Gastroesophageal sphincter (tissue), 4 donors: Measurements from ENCODE around the gene PCGF5. TPM values are rescaled to one million over a fixed set of nuclear protein-coding genes. Genes with fewer than 3 reads are reported as not detected.

ENCODE experiments used
- ATAC-seq: fragments of 150-250 bp; one replicate; pipeline ENCODE4 v1.9.1; 2016; ENCODE audit warnings: mild to moderate bottlenecking, moderate library complexity
- H3K27ac ChIP-seq, 4 donors: fragments of 200-600 bp; sonication (generic) in 3 of 4; 1 replicate in 3 of 4; 2 replicates in 1 of 4; pipeline ENCODE4 v1.5.1; 2016 to 2019
- H3K27me3 ChIP-seq: fragments of 200-600 bp; sonication (generic); one replicate; pipeline ENCODE4 v1.5.1; 2019
- H3K36me3 ChIP-seq, 2 donors: fragments of 200-600 bp; sonication (generic); one replicate each; pipeline ENCODE4 v1.5.1; 2019; ENCODE audit warnings: control low read depth in 1 of 2
- H3K4me1 ChIP-seq, 3 donors: fragments of 200-600 bp; sonication (generic); 1 replicate in 2 of 3; 2 replicates in 1 of 3; pipeline ENCODE4 v1.5.1; 2016 to 2019; ENCODE audit warnings: control low read depth in 2 of 3
- H3K4me3 ChIP-seq, 2 donors: fragments of 200-600 bp; sonication (generic); one replicate each; pipeline ENCODE4 v1.5.1; 2019; ENCODE audit warnings: mild to moderate bottlenecking in 1 of 2, moderate library complexity in 1 of 2
- H3K9me3 ChIP-seq, 3 donors: fragments of 200-600 bp; sonication (generic); one replicate each; pipeline ENCODE4 v1.5.1; 2017 to 2019; ENCODE audit warnings: control low read depth in 2 of 3
- EP300 ChIP-seq: sonication (generic); formaldehyde crosslinking; IDR thresholded peaks from one replicate; pipeline ENCODE4 v1.6.1; 2017; ENCODE audit warnings: antibody characterized with exemption, mild to moderate bottlenecking
- POLR2A ChIP-seq, 2 donors: fragments of 450-650 bp; IDR thresholded peaks; one replicate each; pipeline ENCODE4 v1.6.1; 2017; ENCODE audit warnings: antibody characterized with exemption in 2 of 2, mild to moderate bottlenecking in 2 of 2, moderate library complexity in 1 of 2
- POLR2AphosphoS5 ChIP-seq: sonication (generic); formaldehyde crosslinking; IDR thresholded peaks from one replicate; pipeline ENCODE4 v1.6.1; 2017; ENCODE audit warnings: antibody characterized with exemption
- WGBS, 2 donors: methylation state at CpG; one replicate each; pipeline ENCODE4 v1.1.5; 2018; ENCODE audit warnings: low coverage in 1 of 2; 5-methylcytosine and 5-hydroxymethylcytosine counted together
- total RNA-seq, 4 donors: library from RNA; depleted of rRNA; stranded (reverse); fragments of >200 nt; gene quantifications; one replicate each; pipeline ENCODE4 v1.1.0, GENCODE V29; 2016
- TF ChIP-seq, protein P1 (sequence below), 4 experiments: fragments of 200-600 bp in 2 of 4; fragments of 450-650 bp in 2 of 4; sonication (generic) in 1 of 4; IDR thresholded peaks; one replicate each; pipeline ENCODE4 v1.5.1; 2017 to 2019; ENCODE audit warnings: antibody characterized with exemption in 4 of 4, mild to moderate bottlenecking in 2 of 4, moderate library complexity in 2 of 4

PCGF5 gene
- total RNA-seq, 4 donors from 2014 or later = 51.5 to 81.6 (median 66.1) TPM

DNA sequence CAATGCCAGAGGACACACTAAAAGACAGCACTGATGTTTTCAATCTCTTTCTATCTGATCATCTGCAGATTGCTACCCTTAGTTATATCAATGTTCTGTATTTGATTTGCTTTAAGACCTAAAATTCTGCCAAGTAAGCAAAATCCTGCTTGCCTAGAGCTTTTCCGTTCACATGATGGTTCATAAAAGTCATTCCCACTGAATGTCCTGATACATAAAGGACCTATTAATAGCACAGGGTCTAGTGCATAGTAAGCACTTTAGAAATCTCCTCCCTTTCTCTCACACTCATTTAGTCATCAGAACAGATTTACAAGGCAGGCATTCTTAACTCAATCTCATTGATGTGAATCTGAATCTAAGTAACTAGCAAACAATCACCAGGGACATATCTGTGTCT is 68.8 kb downstream of the PCGF5 start:
- H3K36me3 ChIP-seq = no peaks in the 10 kb centered on the region
- no peak for ATAC-seq
- no peak overlapping the region for H3K4me3 ChIP-seq
- no peak overlapping the region for H3K27ac ChIP-seq
- peaks cover 0 to 26% (median 0%) of the 10 kb centered on the region in 3 donors for H3K4me1 ChIP-seq
- TF ChIP-seq EP300 (no peak), POLR2AphosphoS5 (no peak), POLR2A (IDR thresholded peaks at IDR 0.05) (no peak)
- TF ChIP-seq, protein P1, sequence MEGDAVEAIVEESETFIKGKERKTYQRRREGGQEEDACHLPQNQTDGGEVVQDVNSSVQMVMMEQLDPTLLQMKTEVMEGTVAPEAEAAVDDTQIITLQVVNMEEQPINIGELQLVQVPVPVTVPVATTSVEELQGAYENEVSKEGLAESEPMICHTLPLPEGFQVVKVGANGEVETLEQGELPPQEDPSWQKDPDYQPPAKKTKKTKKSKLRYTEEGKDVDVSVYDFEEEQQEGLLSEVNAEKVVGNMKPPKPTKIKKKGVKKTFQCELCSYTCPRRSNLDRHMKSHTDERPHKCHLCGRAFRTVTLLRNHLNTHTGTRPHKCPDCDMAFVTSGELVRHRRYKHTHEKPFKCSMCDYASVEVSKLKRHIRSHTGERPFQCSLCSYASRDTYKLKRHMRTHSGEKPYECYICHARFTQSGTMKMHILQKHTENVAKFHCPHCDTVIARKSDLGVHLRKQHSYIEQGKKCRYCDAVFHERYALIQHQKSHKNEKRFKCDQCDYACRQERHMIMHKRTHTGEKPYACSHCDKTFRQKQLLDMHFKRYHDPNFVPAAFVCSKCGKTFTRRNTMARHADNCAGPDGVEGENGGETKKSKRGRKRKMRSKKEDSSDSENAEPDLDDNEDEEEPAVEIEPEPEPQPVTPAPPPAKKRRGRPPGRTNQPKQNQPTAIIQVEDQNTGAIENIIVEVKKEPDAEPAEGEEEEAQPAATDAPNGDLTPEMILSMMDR (IDR thresholded peaks at IDR 0.05) = no peak
- H3K27me3 ChIP-seq = peaks cover 8% of the 10 kb centered on the region
- 64 to 69% methylated on average over 1 of the region's 1 CpG for WGBS, 2 donors
- H3K9me3 ChIP-seq = no peaks in the 10 kb centered on the region

DNA sequence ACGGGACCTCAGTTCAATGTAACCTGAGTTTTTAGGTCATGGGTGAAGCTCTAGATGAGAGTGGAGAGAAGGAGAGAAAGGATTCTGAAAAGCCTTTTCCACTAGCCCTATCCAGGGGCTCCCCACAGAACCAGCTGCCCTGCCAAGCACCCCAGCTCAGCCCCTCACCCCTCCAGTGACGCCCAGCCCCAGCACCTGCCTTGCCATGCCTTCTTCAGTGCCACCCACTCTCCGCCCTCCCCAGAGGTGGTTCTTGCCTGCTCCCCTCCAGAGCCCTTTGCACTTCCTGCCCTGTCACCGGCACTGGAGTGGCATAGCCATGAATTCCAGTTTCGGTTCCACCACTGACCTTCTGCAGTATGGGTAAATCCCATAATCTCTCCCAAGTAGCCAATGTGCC is 70.1 kb downstream of the PCGF5 start:
- WGBS, 2 donors = 82 to 100% methylated on average over 1 to 2 of the region's 5 CpGs
- peaks cover 0 to 13% (median 0%) of the 10 kb centered on the region in 3 donors for H3K4me1 ChIP-seq
- no peak for ATAC-seq
- peaks cover 8% of the 10 kb centered on the region for H3K27me3 ChIP-seq
- H3K9me3 ChIP-seq = no peaks in the 10 kb centered on the region
- no peak overlapping the region for H3K4me3 ChIP-seq
- no peak overlapping the region for H3K27ac ChIP-seq
- no peak for TF ChIP-seq EP300
- no peak for TF ChIP-seq POLR2AphosphoS5
- TF ChIP-seq POLR2A (IDR thresholded peaks at IDR 0.05) = no peak
- TF ChIP-seq, protein P1 (IDR thresholded peaks at IDR 0.05) = no peak
- no peaks in the 10 kb centered on the region for H3K36me3 ChIP-seq

DNA sequence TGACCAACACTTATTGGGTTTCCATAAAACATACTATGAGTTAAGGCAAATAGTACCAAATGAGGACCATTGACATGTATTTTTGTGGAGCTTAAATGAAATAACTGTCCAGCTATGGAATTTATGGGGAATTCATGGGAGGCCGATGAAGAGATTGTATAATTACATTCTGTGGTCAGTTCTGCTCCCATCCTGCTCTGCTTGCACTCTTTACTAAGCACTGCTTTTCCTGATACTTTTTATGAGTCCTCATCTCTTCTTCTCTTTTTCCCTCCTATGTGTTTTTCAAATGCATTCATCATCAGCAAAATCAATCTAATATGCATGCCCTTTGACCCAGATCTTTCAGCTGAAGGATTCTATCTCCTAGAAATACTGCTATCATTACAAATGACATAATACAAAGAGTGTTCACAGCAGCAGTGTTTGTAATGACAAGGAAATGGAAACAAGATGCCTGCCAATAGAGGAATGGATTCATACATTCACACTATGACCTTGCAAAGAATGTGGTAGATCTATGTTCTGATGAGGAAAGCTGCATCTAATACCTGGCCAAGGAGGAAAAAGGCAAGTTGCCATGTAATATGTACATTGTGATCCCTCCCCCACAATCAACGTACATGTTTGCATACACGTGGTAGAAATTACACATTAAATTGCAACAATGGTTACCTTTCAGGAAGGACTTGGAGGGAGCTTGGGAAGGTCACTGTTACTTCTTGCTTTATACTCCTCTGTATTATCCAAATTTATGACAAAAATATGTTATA is 73.9 kb downstream of the PCGF5 start:
- WGBS, 2 donors = 73 to 74% methylated on average over 3 of the region's 3 CpGs
- Histone ChIP-seq H3K4me3 (no peak overlapping the region), H3K27me3 (peaks cover 8% of the 10 kb centered on the region), H3K4me1 (peaks cover 0 to 14% (median 0%) of the 10 kb centered on the region in 3 donors), H3K27ac (no peak overlapping the region), H3K36me3 (no peaks in the 10 kb centered on the region), H3K9me3 (no peaks in the 10 kb centered on the region)
- TF ChIP-seq, protein P1 (IDR thresholded peaks at IDR 0.05) = no peak
- no peak for TF ChIP-seq EP300
- no peak for TF ChIP-seq POLR2A (IDR thresholded peaks at IDR 0.05)
- TF ChIP-seq POLR2AphosphoS5 = no peak
- no peak for ATAC-seq

DNA sequence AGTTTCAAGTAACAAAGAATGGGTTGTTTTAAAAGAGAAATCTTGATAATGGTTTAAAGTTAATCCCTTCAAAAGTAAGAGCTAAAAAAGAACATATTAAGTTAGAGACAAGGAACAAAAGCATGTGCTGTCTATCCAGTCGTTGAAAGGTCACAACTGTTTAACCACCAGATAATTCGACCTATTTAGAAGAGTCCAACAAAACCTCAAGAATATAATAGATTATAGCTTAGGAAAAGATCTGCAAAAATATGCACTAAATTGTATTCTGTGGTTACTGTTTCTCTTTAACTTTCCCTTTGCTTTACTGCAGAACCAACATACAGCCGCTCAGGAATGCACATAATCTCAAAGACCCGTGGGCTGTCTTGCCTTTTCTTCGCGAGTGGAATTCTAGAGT is 74.9 kb downstream of the PCGF5 start:
- 52 to 68% methylated on average over 6 of the region's 6 CpGs for WGBS, 2 donors

More for the DNA sequence above, 74.9 kb downstream of the PCGF5 start:
- H3K27ac ChIP-seq = no peak overlapping the region
- H3K9me3 ChIP-seq = no peaks in the 10 kb centered on the region
- H3K36me3 ChIP-seq = no peaks in the 10 kb centered on the region
- TF ChIP-seq POLR2A (IDR thresholded peaks at IDR 0.05) = no peak
- TF ChIP-seq, protein P1 (IDR thresholded peaks at IDR 0.05) = no peak
- TF ChIP-seq POLR2AphosphoS5 = no peak
- peaks cover 0 to 14% (median 0%) of the 10 kb centered on the region in 3 donors for H3K4me1 ChIP-seq
- H3K27me3 ChIP-seq = peaks cover 8% of the 10 kb centered on the region
- no peak for ATAC-seq
- H3K4me3 ChIP-seq = no peak overlapping the region
